Stimulated activated CD4-positive, alpha-beta T cell treated with anti-CD3 and anti-CD28 coated beads, Interleukin-15, amount 100 ng/mL, for 48 hours (primary cell): Measurements from ENCODE around the gene CA10.
A peak's percentile ranks its signal among the peaks of the same experiment; 100 is the strongest.

Source experiments
- DNase-seq, 2 donors: peaks; one replicate each; pipeline ENCODE4 v3.0.0-alpha.2; 2020; ENCODE audit warnings: low read depth in 2 of 2

The CA10 gene

DNA sequence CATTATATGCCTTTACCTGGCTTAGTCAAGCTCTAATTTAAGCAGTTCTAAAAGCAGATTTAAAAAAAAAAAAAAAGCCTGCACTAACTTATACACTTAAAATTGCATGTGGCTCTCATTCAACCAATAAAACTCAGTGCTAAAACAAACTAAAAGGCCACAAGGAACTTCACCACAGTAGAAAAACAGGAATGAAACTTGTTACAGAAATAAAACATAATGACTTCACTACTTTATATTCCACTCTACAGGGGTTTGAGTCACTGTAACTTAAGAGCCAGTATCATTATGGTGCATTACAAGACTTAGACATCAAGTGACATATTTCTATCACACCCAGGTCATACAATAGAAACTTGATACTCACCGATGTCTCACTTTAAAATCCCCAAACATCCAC lies 11.1 kb downstream of the CA10 start:
- no peak for DNase-seq

DNA sequence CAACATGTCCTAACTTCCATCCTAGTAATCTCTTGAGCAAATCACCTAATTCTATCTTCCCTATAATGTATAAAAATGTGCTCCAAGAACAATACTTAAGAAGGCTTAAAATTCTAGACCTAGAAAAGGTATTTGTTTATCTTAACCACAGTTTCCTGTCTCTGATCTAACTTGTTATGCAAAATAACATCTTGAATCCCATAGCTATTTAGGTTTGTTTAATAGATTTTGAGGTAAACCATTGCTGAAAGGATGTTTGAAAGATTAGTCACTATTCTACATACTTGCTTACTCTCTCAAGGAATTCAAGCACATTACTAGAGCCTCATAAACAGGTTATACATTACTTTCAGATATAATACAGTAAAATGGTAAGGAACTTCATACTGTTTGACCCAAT lies 13.0 kb downstream of the CA10 start:
- DNase-seq = no peak

GRCh38 chr17:52143542-52143941 lies 15.0 kb downstream of the CA10 start:
- DNase-seq = no peak

DNA sequence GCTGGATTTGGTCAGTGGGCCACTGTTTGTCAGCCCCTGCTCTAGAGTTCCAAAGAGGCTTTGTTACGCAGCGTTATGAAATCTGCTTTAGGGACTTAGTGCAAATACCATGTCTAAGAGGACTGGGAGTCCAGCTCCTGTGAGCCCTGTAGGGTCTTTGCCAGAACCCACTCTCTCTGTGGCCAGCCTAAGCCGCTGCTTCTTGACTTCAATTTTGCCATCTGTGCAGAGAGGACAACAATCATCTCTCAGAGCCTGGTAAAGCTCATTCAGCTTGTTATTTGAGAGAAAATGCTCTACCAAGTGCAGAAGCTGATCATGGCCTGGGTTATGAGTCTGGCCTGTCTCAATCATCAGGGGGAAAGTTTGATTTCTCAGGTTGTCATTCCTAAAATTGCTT lies 17.9 kb downstream of the CA10 start:
- no peak for DNase-seq

DNA sequence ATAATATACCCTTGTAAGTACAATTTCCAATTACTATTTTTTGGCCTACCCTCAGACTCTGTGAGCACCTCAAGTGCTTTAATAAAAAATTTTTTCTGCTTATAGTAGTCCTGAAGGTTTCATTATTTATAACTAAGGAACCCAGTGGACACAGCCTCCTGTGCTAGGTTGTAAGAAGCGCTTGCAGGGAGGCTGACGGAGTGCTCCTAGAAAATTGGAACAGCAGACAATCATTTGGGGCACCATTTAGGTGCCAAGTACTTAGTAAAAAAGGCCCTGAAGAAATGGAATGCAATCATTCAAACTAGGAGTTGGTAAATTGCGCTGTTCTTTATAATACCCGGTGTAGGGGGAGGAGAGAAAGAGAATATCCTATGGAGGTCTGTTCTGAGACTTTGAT lies 19.8 kb downstream of the CA10 start:
- DNase-seq = no peak

DNA sequence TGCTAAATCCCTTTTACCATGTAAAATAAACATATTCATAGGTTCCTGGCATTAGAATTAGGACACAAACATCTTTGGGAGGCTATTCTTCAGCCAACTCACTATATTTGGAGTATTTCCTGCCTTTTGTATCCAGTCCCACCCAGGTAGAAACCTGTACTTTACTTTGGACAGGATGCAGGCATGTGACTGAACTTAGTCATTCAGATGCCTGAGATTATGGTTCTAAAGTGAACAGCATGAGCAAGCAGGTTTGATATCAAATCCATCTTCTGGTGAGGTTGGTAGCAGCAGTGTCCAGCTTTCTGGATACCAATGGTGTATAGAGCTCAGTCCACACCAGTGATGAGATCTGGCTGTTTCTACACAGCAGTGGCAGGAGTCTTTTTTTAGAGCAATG lies 20.2 kb downstream of the CA10 start:
- no peak for DNase-seq

DNA sequence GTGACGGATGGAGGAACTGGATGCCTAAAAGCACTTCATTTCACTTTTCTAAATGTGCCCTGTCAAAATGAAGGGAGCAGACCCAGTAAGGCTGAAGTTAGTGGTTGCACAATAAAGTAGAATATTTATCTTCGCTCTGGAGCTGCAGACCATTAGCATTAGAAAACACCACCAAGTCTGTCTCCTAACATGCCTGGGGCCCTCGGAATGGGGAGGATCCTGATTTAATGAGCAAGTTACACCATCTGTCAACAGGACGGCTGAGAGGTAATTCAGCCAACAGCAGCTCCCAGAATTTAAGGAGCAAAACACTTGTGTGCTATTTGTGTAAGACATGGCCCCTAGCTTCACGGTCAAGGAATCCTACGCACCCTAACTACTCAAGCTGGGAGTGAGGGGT lies 22.3 kb downstream of the CA10 start:
- DNase-seq = no peak

DNA sequence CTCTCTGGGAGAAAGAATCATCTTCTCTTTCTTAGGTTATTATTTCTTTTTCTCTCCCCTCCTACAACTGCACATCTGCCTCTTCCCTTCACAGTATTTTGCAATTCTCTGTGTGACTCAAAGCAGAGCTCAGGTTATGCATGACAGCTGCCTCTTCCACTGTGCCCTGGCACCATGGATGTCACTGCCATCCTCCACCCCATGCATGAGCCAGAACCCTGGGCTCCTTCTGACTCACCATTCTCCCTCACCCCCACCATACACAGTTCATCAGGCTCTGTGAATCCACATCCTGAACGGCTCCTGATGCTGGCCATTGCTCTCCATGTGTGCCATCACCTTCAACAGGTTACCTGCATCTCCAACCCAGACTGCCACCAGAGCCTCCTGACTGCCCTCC lies 23.9 kb downstream of the CA10 start:
- no peak for DNase-seq

- DNase-seq = no peak
Observed at GRCh38 chr17:52128721-52129120, 29.8 kb downstream of the CA10 start.

- no peak for DNase-seq
Observed at GRCh38 chr17:52124993-52125392, 33.5 kb downstream of the CA10 start.

GRCh38 chr17:52124561-52124960 lies 34.0 kb downstream of the CA10 start:
- DNase-seq = no peak

- DNase-seq = no peak
Observed at GRCh38 chr17:52120465-52120864, 38.0 kb downstream of the CA10 start.

GRCh38 chr17:52110923-52111581 lies 47.5 kb downstream of the CA10 start:
- DNase-seq = no peak

- peak; percentile 7 to 17 for DNase-seq
Observed at GRCh38 chr17:52106638-52107261, 51.8 kb downstream of the CA10 start.

- DNase-seq = no peak
Observed at GRCh38 chr17:52106072-52106471, 52.4 kb downstream of the CA10 start.

- no peak for DNase-seq
Observed at GRCh38 chr17:52105591-52105990, 52.9 kb downstream of the CA10 start.

DNA sequence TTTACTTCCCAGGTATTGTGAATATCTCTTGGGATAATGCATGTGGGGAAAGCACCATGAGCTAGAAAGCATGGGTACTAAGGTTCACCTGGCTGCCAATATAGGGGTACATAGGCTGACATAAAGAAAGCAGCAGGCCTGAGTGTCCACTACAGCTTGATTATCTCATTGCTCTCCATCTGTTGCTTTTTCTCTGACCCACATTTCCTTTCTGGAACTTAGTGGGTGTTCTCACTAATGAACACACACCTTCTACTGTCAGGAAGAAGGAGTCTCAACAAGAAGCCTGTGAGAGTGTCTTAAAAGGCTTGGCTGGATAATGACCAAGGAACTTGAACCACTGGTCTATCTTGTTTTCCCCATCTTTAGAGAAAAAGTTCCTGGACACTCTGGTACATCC lies 62.5 kb downstream of the CA10 start:
- no peak for DNase-seq

DNA sequence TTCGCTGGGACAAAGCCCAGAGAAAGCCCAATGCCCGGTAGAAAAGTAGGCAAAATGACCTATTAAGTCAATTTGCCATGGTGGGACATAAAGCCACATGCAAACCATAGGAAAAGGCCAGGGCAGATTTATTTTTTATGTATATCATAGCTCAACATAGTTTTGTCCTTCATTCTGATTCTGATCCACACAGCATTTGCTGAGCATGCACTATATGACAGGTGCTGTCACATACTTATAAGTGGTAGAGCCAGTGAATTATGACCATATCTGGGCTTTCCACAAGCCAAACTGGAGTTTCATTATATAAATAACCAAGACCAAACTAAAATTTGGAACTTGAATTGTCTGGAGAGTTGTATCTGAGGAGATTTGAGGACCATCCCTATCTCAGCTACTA lies 74.3 kb downstream of the CA10 start:
- DNase-seq = no peak

- DNase-seq = no peak
Observed at GRCh38 chr17:52079496-52079895, 79.0 kb downstream of the CA10 start.

DNA sequence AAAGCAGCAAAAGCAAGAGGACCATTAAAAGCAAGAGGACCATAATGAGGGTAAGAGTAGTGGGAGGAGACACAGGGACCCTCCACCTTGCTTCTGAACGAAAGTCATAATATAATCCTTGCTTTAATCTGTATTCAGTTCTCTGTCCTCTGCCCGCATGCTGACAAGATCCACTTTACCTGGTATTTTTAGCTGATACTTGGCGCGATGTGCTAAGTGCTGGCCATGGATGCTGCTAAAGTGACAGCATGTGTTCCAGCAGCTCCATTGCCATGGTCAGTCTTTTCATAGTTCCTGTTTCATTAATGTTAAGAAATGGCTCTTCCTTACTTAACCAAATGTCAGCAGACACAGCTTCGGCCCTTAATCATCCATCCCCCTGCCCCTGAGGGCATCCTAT lies 86.8 kb downstream of the CA10 start:
- DNase-seq = no peak

- no peak for DNase-seq
Observed at GRCh38 chr17:52064791-52065211, 93.7 kb downstream of the CA10 start.

- no peak for DNase-seq
Observed at GRCh38 chr17:52049496-52049895, 109.0 kb downstream of the CA10 start.

- DNase-seq = no peak
Observed at GRCh38 chr17:52049051-52049450, 109.5 kb downstream of the CA10 start.
